NB4 (cell line): ENCODE results near the gene MYH6.

ENCODE experiments used
- MAX ChIP-seq: IDR thresholded peaks from 2 replicates; pipeline ENCODE4 v1.6.1; 2011; ENCODE audit warnings: low read depth, low read length
- POLR2A ChIP-seq: IDR thresholded peaks from 2 replicates; pipeline ENCODE4 v1.6.1; 2011; ENCODE audit warnings: mild to moderate bottlenecking; ENCODE audit not compliant: insufficient read length; ENCODE audit errors: extremely low read depth

GRCh38 chr14:23373041-23373440, 35.0 kb downstream of the MYH6 start:
- TF ChIP-seq MAX: no peak
- TF ChIP-seq POLR2A: no peak
